Endodermal cell (in vitro differentiated cells): ENCODE measurements around the gene TFB2M. TPM values are rescaled to one million over a fixed set of nuclear protein-coding genes. Genes with fewer than 3 reads are reported as not detected.

Source experiments
- DNase-seq: peaks from one replicate; pipeline ENCODE4 v3.0.0-alpha.2; 2017
- H3K27ac ChIP-seq: 2 replicates; pipeline ENCODE4 v1.5.1; 2013; ENCODE audit warnings: mild to moderate bottlenecking, low read depth, low read length, moderate library complexity
- H3K27me3 ChIP-seq: 2 replicates; pipeline ENCODE4 v1.6.1; 2013; ENCODE audit warnings: mild to moderate bottlenecking, low read length, moderate library complexity; ENCODE audit not compliant: insufficient read depth, control insufficient read depth, poor library complexity, severe bottlenecking
- H3K36me3 ChIP-seq: 2 replicates; pipeline ENCODE4 v1.7.0; 2013; ENCODE audit warnings: mild to moderate bottlenecking, low read length, moderate library complexity; ENCODE audit not compliant: control insufficient read depth, insufficient read depth
- H3K4me1 ChIP-seq: one replicate; pipeline ENCODE4 v1.7.0; 2013; ENCODE audit warnings: low read length; ENCODE audit not compliant: control insufficient read depth, insufficient read depth
- H3K4me3 ChIP-seq: 2 replicates; pipeline ENCODE4 v1.5.1; 2013; ENCODE audit warnings: mild to moderate bottlenecking, low read length, moderate library complexity
- H3K9ac ChIP-seq: 2 replicates; pipeline ENCODE4 v1.6.1; 2013; ENCODE audit warnings: mild to moderate bottlenecking, low read length, moderate library complexity; ENCODE audit not compliant: poor library complexity, severe bottlenecking; ENCODE audit errors: extremely low read depth
- H3K9me3 ChIP-seq: 2 replicates; pipeline ENCODE4 v1.6.1; 2013; ENCODE audit warnings: mild to moderate bottlenecking, low read length, moderate library complexity; ENCODE audit not compliant: control insufficient read depth
- H3K27ac Mint-ChIP-seq: 2 replicates; pipeline ENCODE4 v1.8.0; 2020; ENCODE audit warnings: mixed read lengths
- H3K27me3 Mint-ChIP-seq: 2 replicates; pipeline ENCODE4 v1.8.0; 2021; ENCODE audit warnings: mild to moderate bottlenecking, mixed read lengths; ENCODE audit not compliant: insufficient read depth
- H3K36me3 Mint-ChIP-seq: 2 replicates; pipeline ENCODE4 v1.8.0; 2020; ENCODE audit warnings: low read depth, mixed read lengths
- H3K4me1 Mint-ChIP-seq: 2 replicates; pipeline ENCODE4 v1.8.0; 2020; ENCODE audit warnings: mixed read lengths
- H3K4me3 Mint-ChIP-seq: 2 replicates; pipeline ENCODE4 v1.8.0; 2020; ENCODE audit warnings: mild to moderate bottlenecking, moderate library complexity, mixed read lengths
- H3K9me3 Mint-ChIP-seq: 2 replicates; pipeline ENCODE4 v1.8.0; 2020; ENCODE audit warnings: mild to moderate bottlenecking, mixed read lengths
- WGBS, 2 experiments: methylation state at CpG; one replicate each; pipeline versions ENCODE4 v1.1.5 to v1.1.7; 2013; ENCODE audit warnings: missing lambda C conversion rate in 2 of 2, mixed read lengths in 1 of 2; ENCODE audit not compliant: insufficient coverage in 1 of 2, insufficient read length in 1 of 2; 5-methylcytosine and 5-hydroxymethylcytosine counted together
- total RNA-seq, 2 donors: library from RNA; stranded (reverse); fragmentation: NEBNext Ultra II Directional in 1 of 2; extraction: Animal tissue kit (Norgen Biotek cat#: 25700) in 1 of 2; gene quantifications; 2 replicates in 1 of 2; 3 replicates in 1 of 2; pipeline ENCODE4 v1.2.1, GENCODE V29; 2021
- TF ChIP-seq, protein P1 (sequence below): fragments of 200-600 bp; sonication (generic); conservative IDR thresholded peaks from 2 replicates; pipeline ENCODE4 v1.5.0; 2021; ENCODE audit warnings: antibody characterized with exemption, mild to moderate bottlenecking

Gene TFB2M
- total RNA-seq, 2 donors from 2014 or later, result 13.2 to 13.7 TPM

- 70 to 82% methylated on average over 2 to 5 of the region's 5 CpGs for WGBS, 2 experiments
- H3K4me3 Mint-ChIP-seq, result no peak overlapping the region
- no peak overlapping the region for H3K27ac ChIP-seq
- H3K4me3 ChIP-seq, result no peak overlapping the region
- peaks cover 7% of the 10 kb centered on the region for H3K36me3 Mint-ChIP-seq
- no peaks in the 10 kb centered on the region for H3K27me3 ChIP-seq
- TF ChIP-seq, protein P1, sequence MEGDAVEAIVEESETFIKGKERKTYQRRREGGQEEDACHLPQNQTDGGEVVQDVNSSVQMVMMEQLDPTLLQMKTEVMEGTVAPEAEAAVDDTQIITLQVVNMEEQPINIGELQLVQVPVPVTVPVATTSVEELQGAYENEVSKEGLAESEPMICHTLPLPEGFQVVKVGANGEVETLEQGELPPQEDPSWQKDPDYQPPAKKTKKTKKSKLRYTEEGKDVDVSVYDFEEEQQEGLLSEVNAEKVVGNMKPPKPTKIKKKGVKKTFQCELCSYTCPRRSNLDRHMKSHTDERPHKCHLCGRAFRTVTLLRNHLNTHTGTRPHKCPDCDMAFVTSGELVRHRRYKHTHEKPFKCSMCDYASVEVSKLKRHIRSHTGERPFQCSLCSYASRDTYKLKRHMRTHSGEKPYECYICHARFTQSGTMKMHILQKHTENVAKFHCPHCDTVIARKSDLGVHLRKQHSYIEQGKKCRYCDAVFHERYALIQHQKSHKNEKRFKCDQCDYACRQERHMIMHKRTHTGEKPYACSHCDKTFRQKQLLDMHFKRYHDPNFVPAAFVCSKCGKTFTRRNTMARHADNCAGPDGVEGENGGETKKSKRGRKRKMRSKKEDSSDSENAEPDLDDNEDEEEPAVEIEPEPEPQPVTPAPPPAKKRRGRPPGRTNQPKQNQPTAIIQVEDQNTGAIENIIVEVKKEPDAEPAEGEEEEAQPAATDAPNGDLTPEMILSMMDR, result no peak
- no peaks in the 10 kb centered on the region for H3K4me1 Mint-ChIP-seq
- no peak overlapping the region for H3K27ac Mint-ChIP-seq
- H3K4me1 ChIP-seq, result no peaks in the 10 kb centered on the region
- DNase-seq, result peak; percentile 22
- peaks cover 31% of the 10 kb centered on the region for H3K9me3 Mint-ChIP-seq
- H3K9me3 ChIP-seq, result peaks cover 30% of the 10 kb centered on the region
- no peak overlapping the region for H3K9ac ChIP-seq
- H3K36me3 ChIP-seq, result no peaks in the 10 kb centered on the region
- H3K27me3 Mint-ChIP-seq, result peaks cover 12% of the 10 kb centered on the region
These were observed 38.5 kb downstream of the TFB2M start for GRCh38 chr1:246527402-246528088.

DNA sequence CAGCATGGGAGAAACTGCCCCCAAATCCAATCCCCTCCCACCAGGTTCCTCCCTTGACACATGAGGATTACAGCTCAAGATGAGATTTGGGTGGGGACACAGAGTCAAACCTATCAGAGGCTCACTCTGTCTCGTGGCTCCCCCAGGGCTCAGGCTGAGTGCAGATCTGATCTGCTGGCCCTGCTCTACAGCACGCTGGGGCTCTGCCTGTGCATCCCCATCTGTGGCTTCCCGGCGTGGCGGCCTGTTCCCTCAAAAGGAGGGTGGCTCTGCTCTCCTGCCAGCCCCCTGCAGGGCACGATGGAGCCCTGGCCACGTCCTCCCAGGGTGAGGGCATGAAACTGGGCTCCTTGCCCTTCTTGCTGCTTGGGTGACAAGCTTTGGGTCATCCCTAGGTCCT, 39.1 kb downstream of the TFB2M start:
- Mint-ChIP-seq H3K36me3 (peaks cover 7% of the 10 kb centered on the region), H3K27ac (no peak overlapping the region), H3K4me1 (no peaks in the 10 kb centered on the region), H3K4me3 (no peak overlapping the region), H3K27me3 (peaks cover 11% of the 10 kb centered on the region), H3K9me3 (peaks cover 28% of the 10 kb centered on the region)
- Histone ChIP-seq H3K9me3 (peaks cover 24% of the 10 kb centered on the region), H3K27ac (no peak overlapping the region), H3K4me1 (no peaks in the 10 kb centered on the region), H3K9ac (no peak overlapping the region), H3K27me3 (no peaks in the 10 kb centered on the region), H3K36me3 (no peaks in the 10 kb centered on the region), H3K4me3 (no peak overlapping the region)
- 80 to 86% methylated on average over 1 to 7 of the region's 7 CpGs for WGBS, 2 experiments
- TF ChIP-seq, protein P1, result no peak
- no peak for DNase-seq

- Mint-ChIP-seq H3K4me1 (no peaks in the 10 kb centered on the region), H3K27me3 (peaks cover 6% of the 10 kb centered on the region), H3K36me3 (peaks cover 7% of the 10 kb centered on the region), H3K9me3 (peaks cover 23% of the 10 kb centered on the region), H3K4me3 (no peak overlapping the region), H3K27ac (no peak overlapping the region)
- Histone ChIP-seq H3K27ac (no peak overlapping the region), H3K27me3 (no peaks in the 10 kb centered on the region), H3K36me3 (no peaks in the 10 kb centered on the region), H3K9me3 (peaks cover 18% of the 10 kb centered on the region), H3K9ac (no peak overlapping the region), H3K4me3 (no peak overlapping the region), H3K4me1 (no peaks in the 10 kb centered on the region)
- 91% methylated on average over 4 of the region's 4 CpGs; no CpG with 5 or more reads in 1 of the 2 experiments for WGBS, 2 experiments
- TF ChIP-seq, protein P1, result no peak
- no peak for DNase-seq
These were observed 39.7 kb downstream of the TFB2M start for GRCh38 chr1:246526380-246526779.
